Ishikawa (cell line): ENCODE measurements around the gene ALX4.

Experiments
- CEBPB ChIP-seq: IDR thresholded peaks from 2 replicates; pipeline ENCODE4 v1.6.1; 2012
- CREB1 ChIP-seq: IDR thresholded peaks from 2 replicates; pipeline ENCODE4 v1.6.1; 2012; ENCODE audit warnings: low read depth
- EP300 ChIP-seq: IDR thresholded peaks from 2 replicates; pipeline ENCODE4 v1.6.1; 2012; ENCODE audit warnings: borderline replicate concordance
- MAX ChIP-seq: IDR thresholded peaks from 2 replicates; pipeline ENCODE4 v1.6.1; 2012
- NFIC ChIP-seq: IDR thresholded peaks from 2 replicates; pipeline ENCODE4 v1.6.1; 2012
- RAD21 ChIP-seq: IDR thresholded peaks from 2 replicates; pipeline ENCODE4 v1.6.1; 2012; ENCODE audit warnings: low read depth
- REST ChIP-seq: IDR thresholded peaks from 2 replicates; pipeline ENCODE4 v1.6.1; 2012; ENCODE audit warnings: low read depth, mild to moderate bottlenecking
- TAF1 ChIP-seq: IDR thresholded peaks from 2 replicates; pipeline ENCODE4 v1.6.1; 2012; ENCODE audit warnings: low read depth, mild to moderate bottlenecking
- TCF12 ChIP-seq: IDR thresholded peaks from 2 replicates; pipeline ENCODE4 v1.6.1; 2012; ENCODE audit warnings: low read depth
- TEAD4 ChIP-seq: IDR thresholded peaks from 2 replicates; pipeline ENCODE4 v1.6.1; 2012
- YY1 ChIP-seq: IDR thresholded peaks from 2 replicates; pipeline ENCODE4 v1.6.1; 2012; ENCODE audit warnings: low read depth
- ZBTB7A ChIP-seq: IDR thresholded peaks from 2 replicates; pipeline ENCODE4 v1.6.1; 2012; ENCODE audit warnings: low read depth

GRCh38 chr11:44236296-44236695, 73.6 kb downstream of the ALX4 start:
- no peak for TF ChIP-seq CEBPB
- no peak for TF ChIP-seq TCF12
- no peak for TF ChIP-seq TAF1
- no peak for TF ChIP-seq MAX
- no peak for TF ChIP-seq NFIC
- TF ChIP-seq EP300, result no peak
- TF ChIP-seq YY1, result no peak
- no peak for TF ChIP-seq ZBTB7A
- TF ChIP-seq REST, result no peak
- no peak for TF ChIP-seq RAD21
- no peak for TF ChIP-seq TEAD4
- no peak for TF ChIP-seq CREB1
